Hair follicular keratinocyte (primary cell): Measurements from ENCODE around the gene GALNT12. TPM values are rescaled to one million over a fixed set of nuclear protein-coding genes. Genes with fewer than 3 reads are reported as not detected.

Source experiments
- total RNA-seq: library from RNA; depleted of rRNA; stranded (reverse); fragments of >200 nt; gene quantifications from 2 replicates; pipeline ENCODE4 v1.2.3, GENCODE V29; 2015

Gene GALNT12
- 0.86 and 0.87 TPM in 2 replicates for total RNA-seq

GRCh38 chr9:98807070-98807813 lies at the start of gene GALNT12:
Gene GALNT12, plus strand, starts transcription at chr9:98807670. Its CDS starts 29 bp downstream, at chr9:98807699.

GRCh38 chr9:98796364-98797101 lies 10.9 kb upstream of the GALNT12 start, which contains the start of gene ANKS6:
Gene ANKS6, minus strand, starts transcription at chr9:98796555. Its CDS starts 64 bp downstream, at chr9:98796491.

Other genes starting within 250 kb of the GALNT12 start
- gene GABBR2, start 98.7 kb upstream of the GALNT12 start, total RNA-seq = 0.08 TPM in 1 of 2 replicates, not detected in the other
- 16.2 and 20.2 TPM in 2 replicates for gene ANKS6, start 11.1 kb upstream of the GALNT12 start, total RNA-seq
- not detected in 2 replicates for gene COL15A1, start 136.2 kb downstream of the GALNT12 start, total RNA-seq